OCI-LY3 (cell line): Measurements from ENCODE around the gene DHX15.

ENCODE experiments used
- CTCF ChIP-seq: fragments of 200-600, 300-600 bp; sonication (generic); IDR thresholded peaks from 2 replicates; pipeline ENCODE4 v1.5.1; 2014; ENCODE audit warnings: antibody characterized with exemption, low read length, low read depth
- EZH2phosphoT487 ChIP-seq: fragments of 200-600 bp; shearing (Covaris generic); IDR thresholded peaks from 2 replicates; pipeline ENCODE4 v1.6.1; 2018; ENCODE audit warnings: antibody characterized with exemption, mixed run types, low read depth

- no peak for TF ChIP-seq CTCF
- no peak for TF ChIP-seq EZH2phosphoT487
Measured at GRCh38 chr4:24533364-24533763, 51.0 kb downstream of the DHX15 start.
